ENCODE results near the gene PMAIP1. TPM values are rescaled to one million over a fixed set of nuclear protein-coding genes. Genes with fewer than 3 reads are reported as not detected.

The PMAIP1 gene
- total RNA-seq, 1 donor from 2014 or later: 0.20 TPM

GRCh38 chr18:59908799-59909198, 9.0 kb downstream of the PMAIP1 start:
- DNase-seq (no peak), ATAC-seq (no peak)
- intact Hi-C loops (cut with micrococcal nuclease): no loop called here

- intact Hi-C loops (cut with micrococcal nuclease): no loop called here
- DNase-seq: no peak
- ATAC-seq: no peak
These were observed 9.7 kb downstream of the PMAIP1 start for GRCh38 chr18:59909289-59910036.

- DNase-seq (no peak), ATAC-seq (no peak)
- intact Hi-C loops (cut with micrococcal nuclease): no loop called here
These were observed 11.2 kb downstream of the PMAIP1 start for GRCh38 chr18:59910967-59911366.

- ATAC-seq (no peak), DNase-seq (no peak)
- intact Hi-C loops (cut with micrococcal nuclease): no loop called here
These were observed 11.8 kb downstream of the PMAIP1 start for GRCh38 chr18:59911600-59911999.

- intact Hi-C loops (cut with micrococcal nuclease): no loop called here
- DNase-seq: no peak
- no peak for ATAC-seq
These were observed 12.3 kb downstream of the PMAIP1 start for GRCh38 chr18:59912007-59912550.

GRCh38 chr18:59915606-59916005, 15.8 kb downstream of the PMAIP1 start:
- ATAC-seq (no peak), DNase-seq (no peak)
- intact Hi-C loops (cut with micrococcal nuclease): no loop called here

GRCh38 chr18:59916746-59917145, 16.9 kb downstream of the PMAIP1 start:
- DNase-seq: no peak
- no peak for ATAC-seq
- intact Hi-C loops (cut with micrococcal nuclease): no loop called here

GRCh38 chr18:59917422-59917821, 17.6 kb downstream of the PMAIP1 start:
- DNase-seq (no peak), ATAC-seq (peak; percentile 30)
- intact Hi-C loops (cut with micrococcal nuclease): no loop called here

- DNase-seq (peak; percentile 50), ATAC-seq (peak; percentile 77)
- intact Hi-C loops (cut with micrococcal nuclease): no loop called here
These were observed 18.5 kb downstream of the PMAIP1 start for GRCh38 chr18:59918320-59918755.

- ATAC-seq (no peak), DNase-seq (no peak)
- intact Hi-C loops (cut with micrococcal nuclease): no loop called here
These were observed 19.2 kb downstream of the PMAIP1 start for GRCh38 chr18:59918997-59919396.

GRCh38 chr18:59921384-59921891, 21.6 kb downstream of the PMAIP1 start:
- no peak for DNase-seq
- intact Hi-C loops (cut with micrococcal nuclease): no loop called here
- no peak for ATAC-seq

GRCh38 chr18:59923539-59924196, 23.9 kb downstream of the PMAIP1 start:
- intact Hi-C loops (cut with micrococcal nuclease): no loop called here
- DNase-seq (no peak), ATAC-seq (no peak)

GRCh38 chr18:59926131-59926530, 26.3 kb downstream of the PMAIP1 start:
- DNase-seq (no peak), ATAC-seq (no peak)
- intact Hi-C loops (cut with micrococcal nuclease): no loop called here

GRCh38 chr18:59927246-59927825, 27.5 kb downstream of the PMAIP1 start:
- DNase-seq (no peak), ATAC-seq (no peak)
- intact Hi-C loops (cut with micrococcal nuclease): no loop called here

- ATAC-seq: no peak
- intact Hi-C loops (cut with micrococcal nuclease): no loop called here
- DNase-seq: no peak
These were observed 28.4 kb downstream of the PMAIP1 start for GRCh38 chr18:59928201-59928600.

GRCh38 chr18:59929621-59930295, 30.0 kb downstream of the PMAIP1 start:
- ATAC-seq (no peak), DNase-seq (no peak)
- intact Hi-C loops (cut with micrococcal nuclease): no loop called here

GRCh38 chr18:59932401-59932800, 32.6 kb downstream of the PMAIP1 start:
- DNase-seq (no peak), ATAC-seq (no peak)
- intact Hi-C loops (cut with micrococcal nuclease): no loop called here

- ATAC-seq (no peak), DNase-seq (no peak)
- intact Hi-C loops (cut with micrococcal nuclease): no loop called here
These were observed 38.9 kb downstream of the PMAIP1 start for GRCh38 chr18:59938676-59939075.

GRCh38 chr18:59939127-59939526, 39.3 kb downstream of the PMAIP1 start:
- intact Hi-C loops (cut with micrococcal nuclease): no loop called here
- DNase-seq (no peak), ATAC-seq (no peak)

GRCh38 chr18:59940068-59940467, 40.3 kb downstream of the PMAIP1 start:
- no peak for ATAC-seq
- no peak for DNase-seq
- intact Hi-C loops (cut with micrococcal nuclease): no loop called here

All from left ventricle myocardium superior (tissue), 1 donor.